OCI-LY7 (cell line): ENCODE results near the gene HSPA12A. TPM values are rescaled to one million over a fixed set of nuclear protein-coding genes. Genes with fewer than 3 reads are reported as not detected.

Experiments used
- BruUV-seq: library from RNA; stranded (reverse); fragments of 400-500 nt; replicated peaks from 2 replicates; lab custom pipeline; 2021; lab: Mats Ljungman, UMichigan
- CTCF ChIA-PET: fragments of 300-600 bp; sonication (Branson Sonifier 250); formaldehyde crosslinking; loops from one replicate; lab custom pipeline; 2022; ENCODE audit warnings: antibody characterized with exemption; ENCODE audit not compliant: unreplicated experiment; lab: Charles Lee
- POLR2A ChIA-PET: fragments of 300-600 bp; sonication (Branson Sonifier 250); formaldehyde crosslinking; loops from one replicate; lab custom pipeline; 2022; ENCODE audit warnings: antibody characterized with exemption; lab: Charles Lee
- DNase-seq: peaks from one replicate; pipeline ENCODE4 v3.0.0-alpha.2; 2015; ENCODE audit warnings: low spot score
- H2AFZ ChIP-seq: fragments of 200-600 bp; sonication (generic), shearing (Covaris generic); 2 replicates; pipeline ENCODE4 v1.6.1; 2014; ENCODE audit warnings: mild to moderate bottlenecking, antibody characterized with exemption, low read length, moderate library complexity
- H3K27ac ChIP-seq: fragments of 200-600 bp; sonication (generic); 2 replicates; pipeline ENCODE4 v1.5.1; 2014; ENCODE audit warnings: mixed run types, low read depth, mild to moderate bottlenecking, moderate library complexity, low read length, inconsistent platforms; ENCODE audit not compliant: poor library complexity, severe bottlenecking
- H3K36me3 ChIP-seq: fragments of 200-600 bp; sonication (generic); 2 replicates; pipeline ENCODE4 v1.6.1; 2014; ENCODE audit warnings: mild to moderate bottlenecking, antibody characterized with exemption, low read length, moderate library complexity, mixed read lengths; ENCODE audit not compliant: insufficient read depth
- H3K4me1 ChIP-seq: fragments of 200-600 bp; sonication (generic); 2 replicates; pipeline ENCODE4 v1.5.1; 2014; ENCODE audit warnings: mild to moderate bottlenecking, low read length; ENCODE audit not compliant: insufficient read depth, poor library complexity, severe bottlenecking
- H3K4me2 ChIP-seq: fragments of 200-600 bp; sonication (generic); 2 replicates; pipeline ENCODE4 v1.6.1; 2014; ENCODE audit warnings: mild to moderate bottlenecking, low read length
- H3K4me3 ChIP-seq: fragments of 200-600 bp; sonication (generic); 2 replicates; pipeline ENCODE4 v1.5.1; 2014; ENCODE audit warnings: mild to moderate bottlenecking, low read depth, low read length; ENCODE audit not compliant: poor library complexity, severe bottlenecking
- H3K79me2 ChIP-seq: fragments of 200-600 bp; sonication (generic); 2 replicates; pipeline ENCODE4 v1.6.1; 2016; ENCODE audit warnings: low read depth, mild to moderate bottlenecking, low read length, moderate library complexity, mixed read lengths; ENCODE audit not compliant: insufficient read depth
- H3K9me2 ChIP-seq: fragments of 200-600 bp; sonication (generic); 2 replicates; pipeline ENCODE4 v1.6.1; 2016; ENCODE audit warnings: mild to moderate bottlenecking, low read length, mixed read lengths; ENCODE audit not compliant: insufficient read depth
- H3K9me3 ChIP-seq: fragments of 200-600 bp; sonication (generic); 2 replicates; pipeline ENCODE4 v1.6.1; 2014; ENCODE audit warnings: mild to moderate bottlenecking, mixed run types, low read length, mixed read lengths
- H4K20me1 ChIP-seq: fragments of 200-600 bp; sonication (generic); 2 replicates; pipeline ENCODE4 v1.6.1; 2014; ENCODE audit warnings: mild to moderate bottlenecking, antibody characterized with exemption, low read length, moderate library complexity, mixed read lengths; ENCODE audit not compliant: insufficient read depth
- CTCF ChIP-seq: fragments of 200-600 bp; sonication (generic); conservative IDR thresholded peaks from 2 replicates; pipeline ENCODE4 v1.5.1; 2014; ENCODE audit warnings: mild to moderate bottlenecking, antibody characterized with exemption, low read length, moderate library complexity, mixed read lengths
- EZH2phosphoT487 ChIP-seq: fragments of 200-600 bp; sonication (generic); IDR thresholded peaks from 2 replicates; pipeline ENCODE4 v1.6.1; 2018; ENCODE audit warnings: low read depth, borderline replicate concordance, mild to moderate bottlenecking, mixed run types, antibody characterized with exemption, low read length, moderate library complexity, mixed read lengths
- intact Hi-C: fragments of 100-400 bp; cut with micrococcal nuclease; formaldehyde crosslinking; loops from one replicate; pipeline ENCODE4 v1.10.0; 2022; ENCODE audit not compliant: unreplicated experiment
- total RNA-seq, 2 experiments: library from RNA; depleted of rRNA in 1 of 2; stranded (reverse); fragments of >200 nt in 1 of 2; shearing (Covaris generic) in 1 of 2; gene quantifications; 2 replicates each; pipeline ENCODE4 v1.2.3, GENCODE V29; 2014 to 2022

HSPA12A gene
- total RNA-seq, 2 experiments from 2014 or later = 3.7 TPM; not detected in 1

GRCh38 chr10:116687633-116688032 lies 54.7 kb downstream of the HSPA12A start:
- no TSS peak for BruUV-seq
- Histone ChIP-seq H4K20me1 (no peaks in the 10 kb centered on the region), H3K36me3 (no peaks in the 10 kb centered on the region), H3K9me2 (no peaks in the 10 kb centered on the region), H3K4me3 (no peak overlapping the region), H2AFZ (no peak overlapping the region), H3K4me1 (no peaks in the 10 kb centered on the region), H3K9me3 (no peaks in the 10 kb centered on the region), H3K4me2 (no peak overlapping the region), H3K27ac (no peak overlapping the region), H3K79me2 (no peaks in the 10 kb centered on the region)
- CTCF ChIA-PET = no interaction called here
- intact Hi-C loops = no loop called here
- POLR2A ChIA-PET = no interaction called here
- no peak for TF ChIP-seq EZH2phosphoT487
- no peak for TF ChIP-seq CTCF
- DNase-seq = no peak

GRCh38 chr10:116686632-116687031 lies 55.7 kb downstream of the HSPA12A start:
- CTCF ChIA-PET = no interaction called here
- no peaks in the 10 kb centered on the region for H3K9me3 ChIP-seq

More at GRCh38 chr10:116686632-116687031, 55.7 kb downstream of the HSPA12A start:
- DNase-seq = no peak
- Histone ChIP-seq H3K4me2 (no peak overlapping the region), H3K4me3 (no peak overlapping the region), H3K4me1 (no peaks in the 10 kb centered on the region), H2AFZ (no peak overlapping the region), H3K79me2 (no peaks in the 10 kb centered on the region), H3K9me2 (no peaks in the 10 kb centered on the region), H3K36me3 (no peaks in the 10 kb centered on the region), H4K20me1 (no peaks in the 10 kb centered on the region), H3K27ac (no peak overlapping the region)
- POLR2A ChIA-PET = interaction anchor here (0.6 kb wide), 1 partner anchor 375 kb away, joined by 5 read pairs; no protein-coding TSS in a partner anchor
- no TSS peak for BruUV-seq
- TF ChIP-seq CTCF (no peak), EZH2phosphoT487 (no peak)
- intact Hi-C loops = no loop called here
